Activated CD4-positive, alpha-beta T cell treated with anti-CD3 and anti-CD28 coated beads for 36 hours (primary cell): ENCODE results near the gene STK39. TPM values are rescaled to one million over a fixed set of nuclear protein-coding genes. Genes with fewer than 3 reads are reported as not detected.

Source experiments
- ATAC-seq: fragments of 200-7000 bp; cut with Tn5 transposase; one replicate; pipeline ENCODE4 v1.10.0; 2021; ENCODE audit warnings: mild to moderate bottlenecking, moderate library complexity
- CTCF ChIA-PET: fragments of 350-600 bp; sonication (Branson Sonifier 250); formaldehyde crosslinking; loops from one replicate; lab custom pipeline; 2021; ENCODE audit warnings: antibody characterized with exemption; lab: Charles Lee
- POLR2A ChIA-PET: fragments of 350-600 bp; sonication (Branson Sonifier 250); formaldehyde crosslinking; loops from one replicate; lab custom pipeline; 2021; ENCODE audit warnings: antibody characterized with exemption, inconsistent platforms; lab: Charles Lee
- DNase-seq: peaks from one replicate; pipeline ENCODE4 v3.0.0-alpha.2; 2020
- H3K27ac Mint-ChIP-seq: one replicate; pipeline ENCODE4 v1.8.0; 2021; ENCODE audit warnings: mixed read lengths
- H3K27me3 Mint-ChIP-seq: one replicate; pipeline ENCODE4 v1.8.0; 2021; ENCODE audit warnings: mixed read lengths
- H3K36me3 Mint-ChIP-seq: one replicate; pipeline ENCODE4 v1.8.0; 2021; ENCODE audit warnings: low read depth, mixed read lengths
- H3K4me1 Mint-ChIP-seq: one replicate; pipeline ENCODE4 v1.8.0; 2021; ENCODE audit warnings: mixed read lengths
- H3K4me3 Mint-ChIP-seq: one replicate; pipeline ENCODE4 v1.8.0; 2021; ENCODE audit warnings: mild to moderate bottlenecking, moderate library complexity, mixed read lengths
- H3K9me3 Mint-ChIP-seq: one replicate; pipeline ENCODE4 v1.8.0; 2021; ENCODE audit warnings: low read depth, mixed read lengths
- intact Hi-C, 2 experiments: fragments of 100-400 bp; cut with DNase I in 1 of 2; cut with micrococcal nuclease in 1 of 2; formaldehyde crosslinking; loops; one replicate each; pipeline versions ENCODE4 v1.14.2 to v1.15.1; 2022 to 2024; cut with DNase I, micrococcal nuclease
- total RNA-seq, 2 experiments: library from RNA; stranded (reverse); gene quantifications; one replicate each; pipeline ENCODE4 v1.2.3, GENCODE V29; 2021

Gene STK39
- total RNA-seq, 2 experiments from 2014 or later: 42.1 to 44.5 TPM

DNA sequence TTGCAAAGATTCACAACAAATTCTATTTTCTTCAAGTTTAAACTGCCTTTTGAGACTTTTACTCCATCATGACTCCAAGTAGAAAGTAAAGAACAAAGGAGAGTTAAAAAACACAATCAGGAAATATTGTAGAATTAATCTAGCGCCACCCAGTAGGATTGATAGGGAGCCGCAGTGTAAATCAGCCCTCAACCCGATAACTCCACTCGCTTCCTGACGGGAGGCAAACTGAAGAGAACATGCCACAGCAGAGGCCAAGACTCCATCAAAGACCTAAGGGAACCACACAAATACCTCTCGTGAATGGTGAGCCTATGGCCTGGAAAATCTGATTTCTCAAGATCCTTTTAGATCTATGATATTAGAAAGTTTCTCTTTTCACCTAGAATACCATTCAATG is 319.0 kb downstream of the STK39 start:
- ATAC-seq: no peak
- Mint-ChIP-seq H3K36me3 (no peaks in the 10 kb centered on the region), H3K4me3 (no peak overlapping the region), H3K9me3 (no peaks in the 10 kb centered on the region), H3K27me3 (peaks cover 5% of the 10 kb centered on the region), H3K4me1 (no peaks in the 10 kb centered on the region), H3K27ac (no peak overlapping the region)
- ChIA-PET CTCF (no interaction called here), POLR2A (no interaction called here)
- no peak for DNase-seq
- intact Hi-C loops: no loop called here

- Mint-ChIP-seq H3K4me3 (no peak overlapping the region), H3K4me1 (no peaks in the 10 kb centered on the region), H3K27me3 (peaks cover 5% of the 10 kb centered on the region), H3K36me3 (no peaks in the 10 kb centered on the region), H3K27ac (no peak overlapping the region), H3K9me3 (no peaks in the 10 kb centered on the region)
- ATAC-seq (no peak), DNase-seq (no peak)
- POLR2A ChIA-PET: no interaction called here
- intact Hi-C loops: no loop called here
- CTCF ChIA-PET: no interaction called here
Observed at GRCh38 chr2:167925758-167926157, 321.6 kb downstream of the STK39 start.

DNA sequence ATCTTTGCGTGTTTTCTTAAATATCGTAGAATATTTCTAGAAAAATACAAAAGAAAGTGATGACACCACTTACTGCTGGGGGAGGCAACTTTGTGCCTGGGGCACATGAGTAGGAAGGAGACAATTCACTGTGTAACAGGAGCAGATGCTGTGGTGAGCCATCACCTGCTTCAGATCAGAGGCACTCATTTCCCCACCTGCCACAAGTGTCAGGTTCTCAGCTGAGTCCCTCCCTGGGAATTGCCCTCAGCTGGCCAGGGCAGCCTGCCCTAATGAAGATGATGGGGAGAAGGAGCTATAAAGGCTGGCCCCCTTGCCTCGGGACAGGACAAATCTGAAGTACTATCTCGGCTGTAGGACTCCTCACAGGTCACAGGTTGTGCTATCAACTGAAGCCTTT is 322.8 kb downstream of the STK39 start:
- H3K4me1 Mint-ChIP-seq: no peaks in the 10 kb centered on the region
- no peaks in the 10 kb centered on the region for H3K36me3 Mint-ChIP-seq
- H3K27ac Mint-ChIP-seq: no peak overlapping the region
- ChIA-PET CTCF (interaction anchor here (0.5 kb wide), 1 partner anchor 62 kb away, joined by 3 read pairs; no protein-coding TSS in a partner anchor), POLR2A (no interaction called here)
- H3K4me3 Mint-ChIP-seq: no peak overlapping the region
- H3K27me3 Mint-ChIP-seq: peaks cover 5% of the 10 kb centered on the region
- DNase-seq: no peak
- intact Hi-C loops: no loop called here
- H3K9me3 Mint-ChIP-seq: no peaks in the 10 kb centered on the region
- ATAC-seq: no peak

DNA sequence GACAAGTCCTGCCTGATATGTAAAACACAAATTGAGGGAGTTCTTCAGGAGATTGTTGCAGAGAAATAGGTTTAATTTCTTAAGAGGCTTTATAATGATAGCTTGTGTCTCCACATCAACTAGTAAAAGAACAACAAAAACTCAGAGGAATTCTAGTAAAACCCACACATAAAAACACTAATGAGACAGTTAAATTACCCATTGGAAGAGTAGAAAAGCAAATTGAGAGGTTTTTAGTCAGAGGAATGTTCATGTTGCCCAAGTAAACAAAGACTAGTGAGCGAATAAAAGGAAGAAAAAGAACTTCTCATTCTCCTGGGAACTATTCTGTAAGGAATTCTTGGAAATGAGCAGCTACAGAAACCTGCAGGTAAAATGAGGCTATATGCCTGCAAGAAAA is 330.6 kb downstream of the STK39 start:
- Mint-ChIP-seq H3K36me3 (no peaks in the 10 kb centered on the region), H3K4me3 (no peak overlapping the region), H3K27ac (no peak overlapping the region), H3K9me3 (no peaks in the 10 kb centered on the region), H3K27me3 (peaks cover 3% of the 10 kb centered on the region), H3K4me1 (no peaks in the 10 kb centered on the region)
- ChIA-PET CTCF (no interaction called here), POLR2A (no interaction called here)
- DNase-seq: no peak
- intact Hi-C loops: no loop called here
- ATAC-seq: no peak

DNA sequence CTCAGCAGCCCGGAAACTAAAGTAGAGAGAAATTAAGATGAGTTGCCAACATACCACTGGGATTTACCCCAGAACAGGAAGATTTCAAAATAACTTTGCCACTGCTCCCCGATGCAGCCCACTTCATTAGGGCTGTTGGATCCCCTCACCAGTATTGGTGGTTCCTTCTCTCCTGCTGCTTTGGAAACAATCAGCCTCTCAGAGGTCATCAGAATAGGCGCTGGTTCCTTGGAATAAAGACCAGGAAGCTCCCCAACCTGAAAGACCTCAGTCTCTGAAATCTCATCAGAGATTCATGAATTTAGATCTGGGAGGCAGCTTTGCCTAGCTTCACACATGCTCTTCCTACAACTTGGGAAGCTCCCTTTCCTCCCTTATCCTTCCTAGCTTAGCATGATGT is 332.4 kb downstream of the STK39 start:
- no peak overlapping the region for H3K27ac Mint-ChIP-seq
- H3K4me3 Mint-ChIP-seq: no peak overlapping the region
- CTCF ChIA-PET: interaction anchor here (0.6 kb wide), 1 partner anchor 702 kb away, joined by 3 read pairs; no protein-coding TSS in a partner anchor
- no peaks in the 10 kb centered on the region for H3K9me3 Mint-ChIP-seq
- POLR2A ChIA-PET: no interaction called here
- ATAC-seq (no peak), DNase-seq (no peak)
- H3K4me1 Mint-ChIP-seq: no peaks in the 10 kb centered on the region
- H3K27me3 Mint-ChIP-seq: peaks cover 7% of the 10 kb centered on the region
- intact Hi-C loops: no loop called here
- no peaks in the 10 kb centered on the region for H3K36me3 Mint-ChIP-seq

GRCh38 chr2:167908786-167909185 is 338.6 kb downstream of the STK39 start:
- Mint-ChIP-seq H3K4me3 (no peak overlapping the region), H3K9me3 (no peaks in the 10 kb centered on the region), H3K36me3 (no peaks in the 10 kb centered on the region), H3K4me1 (no peaks in the 10 kb centered on the region), H3K27ac (no peak overlapping the region), H3K27me3 (peaks cover 6% of the 10 kb centered on the region)
- DNase-seq (no peak), ATAC-seq (no peak)
- intact Hi-C loops: no loop called here
- ChIA-PET CTCF (interaction anchor here (0.7 kb wide), 2 partner anchors 14 to 211 kb away, joined by 3 read pairs; no protein-coding TSS in a partner anchor), POLR2A (no interaction called here)

- Mint-ChIP-seq H3K9me3 (no peaks in the 10 kb centered on the region), H3K27ac (no peak overlapping the region), H3K4me1 (no peaks in the 10 kb centered on the region), H3K36me3 (no peaks in the 10 kb centered on the region), H3K4me3 (no peak overlapping the region), H3K27me3 (peaks cover 3% of the 10 kb centered on the region)
- ChIA-PET POLR2A (no interaction called here), CTCF (no interaction called here)
- ATAC-seq (no peak), DNase-seq (no peak)
- intact Hi-C loops: no loop called here
Observed at GRCh38 chr2:167905668-167906067, 341.7 kb downstream of the STK39 start.

Other genes with a start within 250 kb of the STK39 start
- gene CERS6, start 208.7 kb upstream of the STK39 start, total RNA-seq: 10 to 100 TPM; 12.9 to 13.1 TPM